WERI-Rb-1 (cell line): ENCODE measurements around the gene BFSP2.

Experiments used
- DNase-seq: peaks from one replicate; pipeline ENCODE4 v3.0.0-alpha.2; 2020
- H3K27ac ChIP-seq: fragments of 250-450 bp; sonication (Bioruptor Pico); 2 replicates; pipeline ENCODE4 v1.5.1; 2020; ENCODE audit warnings: mild to moderate bottlenecking, moderate library complexity
- H3K27me3 ChIP-seq: fragments of 250-450 bp; sonication (Bioruptor Pico); 2 replicates; pipeline ENCODE4 v1.5.1; 2021; ENCODE audit warnings: mild to moderate bottlenecking, low read depth, moderate library complexity; ENCODE audit not compliant: insufficient read depth, severe bottlenecking
- H3K36me3 ChIP-seq: fragments of 250-450 bp; sonication (Bioruptor Pico); 2 replicates; pipeline ENCODE4 v1.5.1; 2020; ENCODE audit warnings: mild to moderate bottlenecking, moderate library complexity
- H3K4me3 ChIP-seq: 2 replicates; pipeline ENCODE4 v1.5.1; 2011; ENCODE audit warnings: low read depth, mild to moderate bottlenecking, control low read depth, low read length
- H3K9me3 ChIP-seq: fragments of 250-450 bp; sonication (Bioruptor Pico); 2 replicates; pipeline ENCODE4 v1.5.1; 2021; ENCODE audit warnings: mild to moderate bottlenecking, moderate library complexity; ENCODE audit not compliant: severe bottlenecking
- CTCF ChIP-seq: IDR thresholded peaks from 2 replicates; pipeline ENCODE4 v1.5.1; 2011; ENCODE audit warnings: low read depth, mild to moderate bottlenecking, control low read depth, inconsistent platforms, low read length

The BFSP2 gene

GRCh38 chr3:133371181-133371580 lies 28.7 kb upstream of the BFSP2 start:
- DNase-seq, result no peak
- TF ChIP-seq CTCF, result no peak
- Histone ChIP-seq H3K27me3 (no peaks in the 10 kb centered on the region), H3K4me3 (no peak overlapping the region), H3K9me3 (no peaks in the 10 kb centered on the region), H3K36me3 (no peaks in the 10 kb centered on the region), H3K27ac (no peak overlapping the region)

GRCh38 chr3:133371676-133372075 lies 28.2 kb upstream of the BFSP2 start:
- Histone ChIP-seq H3K9me3 (no peaks in the 10 kb centered on the region), H3K4me3 (no peak overlapping the region), H3K27me3 (no peaks in the 10 kb centered on the region), H3K36me3 (no peaks in the 10 kb centered on the region), H3K27ac (no peak overlapping the region)
- no peak for TF ChIP-seq CTCF
- DNase-seq, result no peak

- DNase-seq, result no peak
- Histone ChIP-seq H3K27me3 (no peaks in the 10 kb centered on the region), H3K36me3 (no peaks in the 10 kb centered on the region), H3K9me3 (no peaks in the 10 kb centered on the region), H3K4me3 (no peak overlapping the region), H3K27ac (no peak overlapping the region)
- TF ChIP-seq CTCF, result no peak
Measured at GRCh38 chr3:133374708-133375402, 25.0 kb upstream of the BFSP2 start.

- H3K4me3 ChIP-seq, result no peak overlapping the region
Measured at GRCh38 chr3:133375403-133375745, 24.5 kb upstream of the BFSP2 start.

GRCh38 chr3:133376810-133377209 lies 23.0 kb upstream of the BFSP2 start:
- Histone ChIP-seq H3K36me3 (no peaks in the 10 kb centered on the region), H3K27me3 (no peaks in the 10 kb centered on the region), H3K4me3 (no peak overlapping the region), H3K27ac (peak overlapping the region; percentile 61), H3K9me3 (no peaks in the 10 kb centered on the region)
- TF ChIP-seq CTCF, result peak; percentile 90
- peak; percentile 88 for DNase-seq

More at GRCh38 chr3:133375403-133375745, 24.5 kb upstream of the BFSP2 start:
- Histone ChIP-seq H3K36me3 (no peaks in the 10 kb centered on the region), H3K27ac (no peak overlapping the region), H3K27me3 (no peaks in the 10 kb centered on the region), H3K9me3 (no peaks in the 10 kb centered on the region)
- no peak for TF ChIP-seq CTCF
- DNase-seq, result no peak

- Histone ChIP-seq H3K4me3 (no peak overlapping the region), H3K9me3 (no peaks in the 10 kb centered on the region), H3K27ac (peak overlapping the region; percentile 48; the same call in 1 of the 2 replicates), H3K36me3 (no peaks in the 10 kb centered on the region), H3K27me3 (no peaks in the 10 kb centered on the region)
- DNase-seq, result peak; percentile 33
- peak; percentile 22; the same call in 1 of the 2 replicates for TF ChIP-seq CTCF
Measured at GRCh38 chr3:133377396-133377795, 22.5 kb upstream of the BFSP2 start.
